Measurements from ENCODE around the gene NR6A1.

Gene NR6A1

DNA sequence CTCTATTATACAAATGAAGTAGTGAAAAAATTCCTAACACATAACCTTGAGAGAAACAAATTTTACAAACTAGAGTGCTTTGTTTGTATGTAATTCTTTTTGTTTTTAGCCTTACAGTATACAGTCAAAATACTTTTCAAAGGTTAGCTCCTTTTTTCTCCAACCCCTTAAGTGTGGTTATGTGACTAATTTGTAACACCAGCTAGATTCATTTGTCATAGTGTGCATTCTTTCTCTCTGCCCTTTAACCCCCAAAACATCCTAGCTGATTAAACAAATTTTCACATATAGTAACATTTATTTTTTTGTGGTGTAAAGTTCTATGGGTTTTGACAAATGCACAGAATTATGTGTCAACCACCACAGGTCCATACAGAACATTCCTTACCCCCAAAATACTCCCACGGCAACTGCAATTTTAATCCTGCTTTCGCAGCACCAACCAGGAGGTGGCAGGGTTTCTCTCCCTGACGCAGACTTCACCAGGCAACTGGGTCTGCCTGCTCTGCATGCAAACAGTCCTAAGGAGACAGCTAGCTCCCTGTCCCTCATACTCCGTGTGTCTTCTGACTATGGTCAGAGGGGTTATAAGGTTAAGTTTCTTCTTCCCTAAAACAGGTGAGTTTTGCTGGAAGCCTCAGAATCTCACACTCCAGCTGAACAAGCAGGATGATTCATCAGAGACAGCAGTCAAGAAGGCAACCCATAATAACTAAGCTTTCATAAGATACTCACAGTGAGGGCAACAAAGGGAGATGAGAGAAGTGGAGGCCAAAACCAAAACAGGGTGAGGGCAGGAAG lies 219.4 kb downstream of the NR6A1 start:
- TF ChIP-seq, protein P1, sequence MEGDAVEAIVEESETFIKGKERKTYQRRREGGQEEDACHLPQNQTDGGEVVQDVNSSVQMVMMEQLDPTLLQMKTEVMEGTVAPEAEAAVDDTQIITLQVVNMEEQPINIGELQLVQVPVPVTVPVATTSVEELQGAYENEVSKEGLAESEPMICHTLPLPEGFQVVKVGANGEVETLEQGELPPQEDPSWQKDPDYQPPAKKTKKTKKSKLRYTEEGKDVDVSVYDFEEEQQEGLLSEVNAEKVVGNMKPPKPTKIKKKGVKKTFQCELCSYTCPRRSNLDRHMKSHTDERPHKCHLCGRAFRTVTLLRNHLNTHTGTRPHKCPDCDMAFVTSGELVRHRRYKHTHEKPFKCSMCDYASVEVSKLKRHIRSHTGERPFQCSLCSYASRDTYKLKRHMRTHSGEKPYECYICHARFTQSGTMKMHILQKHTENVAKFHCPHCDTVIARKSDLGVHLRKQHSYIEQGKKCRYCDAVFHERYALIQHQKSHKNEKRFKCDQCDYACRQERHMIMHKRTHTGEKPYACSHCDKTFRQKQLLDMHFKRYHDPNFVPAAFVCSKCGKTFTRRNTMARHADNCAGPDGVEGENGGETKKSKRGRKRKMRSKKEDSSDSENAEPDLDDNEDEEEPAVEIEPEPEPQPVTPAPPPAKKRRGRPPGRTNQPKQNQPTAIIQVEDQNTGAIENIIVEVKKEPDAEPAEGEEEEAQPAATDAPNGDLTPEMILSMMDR (IDR thresholded peaks at IDR 0.05; ENCODE audit: insufficient read depth, low read length): peak; percentile 41
- TF ChIP-seq, protein P2, sequence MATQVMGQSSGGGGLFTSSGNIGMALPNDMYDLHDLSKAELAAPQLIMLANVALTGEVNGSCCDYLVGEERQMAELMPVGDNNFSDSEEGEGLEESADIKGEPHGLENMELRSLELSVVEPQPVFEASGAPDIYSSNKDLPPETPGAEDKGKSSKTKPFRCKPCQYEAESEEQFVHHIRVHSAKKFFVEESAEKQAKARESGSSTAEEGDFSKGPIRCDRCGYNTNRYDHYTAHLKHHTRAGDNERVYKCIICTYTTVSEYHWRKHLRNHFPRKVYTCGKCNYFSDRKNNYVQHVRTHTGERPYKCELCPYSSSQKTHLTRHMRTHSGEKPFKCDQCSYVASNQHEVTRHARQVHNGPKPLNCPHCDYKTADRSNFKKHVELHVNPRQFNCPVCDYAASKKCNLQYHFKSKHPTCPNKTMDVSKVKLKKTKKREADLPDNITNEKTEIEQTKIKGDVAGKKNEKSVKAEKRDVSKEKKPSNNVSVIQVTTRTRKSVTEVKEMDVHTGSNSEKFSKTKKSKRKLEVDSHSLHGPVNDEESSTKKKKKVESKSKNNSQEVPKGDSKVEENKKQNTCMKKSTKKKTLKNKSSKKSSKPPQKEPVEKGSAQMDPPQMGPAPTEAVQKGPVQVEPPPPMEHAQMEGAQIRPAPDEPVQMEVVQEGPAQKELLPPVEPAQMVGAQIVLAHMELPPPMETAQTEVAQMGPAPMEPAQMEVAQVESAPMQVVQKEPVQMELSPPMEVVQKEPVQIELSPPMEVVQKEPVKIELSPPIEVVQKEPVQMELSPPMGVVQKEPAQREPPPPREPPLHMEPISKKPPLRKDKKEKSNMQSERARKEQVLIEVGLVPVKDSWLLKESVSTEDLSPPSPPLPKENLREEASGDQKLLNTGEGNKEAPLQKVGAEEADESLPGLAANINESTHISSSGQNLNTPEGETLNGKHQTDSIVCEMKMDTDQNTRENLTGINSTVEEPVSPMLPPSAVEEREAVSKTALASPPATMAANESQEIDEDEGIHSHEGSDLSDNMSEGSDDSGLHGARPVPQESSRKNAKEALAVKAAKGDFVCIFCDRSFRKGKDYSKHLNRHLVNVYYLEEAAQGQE (IDR thresholded peaks at IDR 0.05; ENCODE audit: insufficient replicate concordance, low read depth): no peak
- no peak overlapping the region for H3K27ac ChIP-seq (replicated peaks)
- H3K4me3 ChIP-seq (replicated peaks; ENCODE audit: insufficient read depth, low read length): no peak overlapping the region
- H3K27me3 ChIP-seq (ENCODE audit: insufficient read depth, poor library complexity, severe bottlenecking): no peaks in the 10 kb centered on the region
- peak in 1 of 2 experiments; percentile 38 for DNase-seq (ENCODE audit: low read depth in 1 of 2, low spot score in 1 of 2)

DNA sequence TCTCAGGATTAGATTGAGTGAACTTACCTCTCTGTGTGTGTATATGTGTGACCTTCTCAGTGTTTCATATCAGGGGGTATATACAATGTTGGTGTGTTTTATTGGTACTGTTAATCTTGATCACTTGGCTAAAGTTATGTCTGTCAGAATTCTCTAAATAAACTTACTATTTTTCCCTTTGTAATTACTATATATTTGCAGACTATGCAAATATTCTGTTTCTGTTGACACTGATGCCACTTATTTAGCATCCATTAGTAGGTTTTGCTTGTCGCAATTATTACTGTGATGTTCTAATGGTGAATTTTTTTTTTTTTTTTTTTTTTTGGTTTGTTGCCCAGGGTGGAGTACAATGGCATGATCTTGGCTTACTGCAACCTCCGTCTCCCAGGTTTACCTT lies 221.0 kb downstream of the NR6A1 start:
- H3K27ac ChIP-seq (replicated peaks): no peak overlapping the region
- H3K4me3 ChIP-seq (replicated peaks; ENCODE audit: insufficient read depth, low read length): no peak overlapping the region
- no peak for DNase-seq (ENCODE audit: low read depth in 1 of 2, low spot score in 1 of 2)
- TF ChIP-seq, protein P1 (IDR thresholded peaks at IDR 0.05; ENCODE audit: insufficient read depth, low read length): no peak
- TF ChIP-seq, protein P2 (IDR thresholded peaks at IDR 0.05; ENCODE audit: insufficient replicate concordance, low read depth): no peak
- TF ChIP-seq POLR2AphosphoS5 (IDR thresholded peaks at IDR 0.05; ENCODE audit: low read depth): no peak
- TF ChIP-seq SPI1 (IDR thresholded peaks at IDR 0.05; ENCODE audit: borderline replicate concordance, low read depth): no peak
- no peak for TF ChIP-seq GABPA (IDR thresholded peaks at IDR 0.05; ENCODE audit: low read depth)
- no peaks in the 10 kb centered on the region for H3K27me3 ChIP-seq (ENCODE audit: insufficient read depth, poor library complexity, severe bottlenecking)

DNA sequence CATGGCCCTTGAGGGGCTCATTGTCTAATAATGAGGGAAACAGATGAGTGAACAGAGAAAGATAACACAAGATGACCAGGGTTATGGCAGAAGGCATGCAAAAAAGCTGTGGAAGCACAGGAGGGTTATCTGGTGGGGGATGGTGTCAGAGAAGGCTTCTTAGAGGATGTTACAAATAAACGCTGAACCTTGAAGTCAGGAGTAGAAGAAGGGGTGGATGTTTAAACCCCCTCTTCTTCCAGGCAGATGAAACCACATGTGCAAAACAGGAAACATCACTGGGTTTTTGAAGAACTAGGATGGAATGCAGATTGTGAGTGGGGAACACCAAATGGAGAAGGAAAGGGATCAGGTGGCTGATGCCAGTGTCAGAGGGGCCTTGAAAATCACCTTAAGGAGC lies 222.1 kb downstream of the NR6A1 start:
- TF ChIP-seq SPI1 (IDR thresholded peaks at IDR 0.05; ENCODE audit: borderline replicate concordance, low read depth) (no peak), GABPA (IDR thresholded peaks at IDR 0.05; ENCODE audit: low read depth) (no peak), POLR2AphosphoS5 (IDR thresholded peaks at IDR 0.05; ENCODE audit: low read depth) (no peak)
- TF ChIP-seq, protein P1 (IDR thresholded peaks at IDR 0.05; ENCODE audit: insufficient read depth, low read length): no peak
- TF ChIP-seq, protein P2 (IDR thresholded peaks at IDR 0.05; ENCODE audit: insufficient replicate concordance, low read depth): no peak
- Histone ChIP-seq H3K4me3 (replicated peaks; ENCODE audit: insufficient read depth, low read length) (no peak overlapping the region), H3K27me3 (ENCODE audit: insufficient read depth, poor library complexity, severe bottlenecking) (no peaks in the 10 kb centered on the region), H3K27ac (replicated peaks) (no peak overlapping the region)
- no peak for DNase-seq (ENCODE audit: low read depth in 1 of 2, low spot score in 1 of 2)

Measured in HL-60 (cell line).